Esophagus squamous epithelium (tissue), 5 donors: ENCODE data around the gene EVA1A. TPM values are rescaled to one million over a fixed set of nuclear protein-coding genes. Genes with fewer than 3 reads are reported as not detected.

ENCODE experiments used
- DNase-seq: peaks from one replicate; lab custom pipeline; 2025; lab: John Stamatoyannopoulos, UW
- H3K27ac ChIP-seq, 4 donors: fragments of 200-600 bp; sonication (generic); one replicate each; pipeline ENCODE4 v1.5.1; 2016 to 2019; ENCODE audit warnings: mild to moderate bottlenecking in 1 of 4
- H3K27me3 ChIP-seq, 4 donors: fragments of 200-600 bp; sonication (generic); 1 replicate in 3 of 4; 2 replicates in 1 of 4; pipeline versions ENCODE4 v1.5.1 to v1.6.0; 2017 to 2021; ENCODE audit warnings: antibody characterized with exemption in 1 of 4
- H3K36me3 ChIP-seq, 3 donors: fragments of 200-600 bp; sonication (generic); one replicate each; pipeline ENCODE4 v1.5.1; 2016 to 2019
- H3K4me1 ChIP-seq, 3 donors: fragments of 200-600 bp; sonication (generic); one replicate each; pipeline ENCODE4 v1.5.1; 2017 to 2019
- H3K4me3 ChIP-seq, 4 donors: fragments of 200-600 bp; sonication (generic); 1 replicate in 3 of 4; 2 replicates in 1 of 4; pipeline ENCODE4 v1.5.1; 2016 to 2019; ENCODE audit warnings: mild to moderate bottlenecking in 2 of 4, moderate library complexity in 1 of 4
- H3K9me3 ChIP-seq, 3 donors: fragments of 200-600 bp; sonication (generic); one replicate each; pipeline ENCODE4 v1.5.1; 2016 to 2019
- POLR2A ChIP-seq, 4 donors: fragments of 450-650 bp; IDR thresholded peaks; one replicate each; pipeline ENCODE4 v1.6.1; 2017; ENCODE audit warnings: antibody characterized with exemption in 4 of 4, mild to moderate bottlenecking in 4 of 4, moderate library complexity in 3 of 4
- WGBS, 2 donors: methylation state at CpG; one replicate each; pipeline ENCODE4 v1.1.5; 2018; 5-methylcytosine and 5-hydroxymethylcytosine counted together
- intact Hi-C: fragments of 100-400 bp; cut with DNase I; formaldehyde crosslinking; loops from one replicate; pipeline ENCODE4 v1.15.0; 2022
- total RNA-seq, 4 donors: library from RNA; depleted of rRNA; stranded (reverse); fragments of >200 nt; gene quantifications; one replicate each; pipeline ENCODE4 v1.1.0, GENCODE V29; 2016
- TF ChIP-seq, protein P1 (sequence below), 6 experiments: fragments of 450-650 bp in 4 of 6; fragments of 200-600 bp in 2 of 6; sonication (generic) in 2 of 6; IDR thresholded peaks; one replicate each; pipeline ENCODE4 v1.5.1; 2016 to 2019; ENCODE audit warnings: antibody characterized with exemption in 6 of 6, mild to moderate bottlenecking in 4 of 6, moderate library complexity in 4 of 6
- donor health status: DM: yes; HTN: yes; CAD: no.

EVA1A gene
- total RNA-seq, 4 donors from 2014 or later = 0.26 to 9.4 (median 2.3) TPM; not detected in 1

DNA sequence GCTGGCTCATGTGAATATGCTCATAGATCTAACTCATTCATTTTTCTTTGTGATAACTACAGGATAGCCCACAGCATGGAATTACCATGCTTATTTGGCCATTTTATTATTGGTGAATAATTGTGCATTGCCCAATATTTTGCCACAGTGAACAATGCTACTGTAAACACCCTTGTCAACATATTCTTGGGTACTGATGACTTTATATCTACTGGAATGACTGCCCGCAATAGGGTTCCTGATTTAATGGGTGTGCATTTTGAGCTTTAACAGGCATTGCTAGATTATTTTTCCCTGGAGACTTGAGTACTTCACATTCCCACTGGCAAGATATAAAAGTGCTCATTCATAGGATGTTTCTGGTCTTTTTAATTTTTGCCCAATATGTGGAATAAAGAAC lies 42.7 kb upstream of the EVA1A start:
- Histone ChIP-seq H3K27ac (no peak overlapping the region), H3K4me1 (peaks cover 0 to 12% (median 0%) of the 10 kb centered on the region in 3 donors), H3K9me3 (no peaks in the 10 kb centered on the region), H3K4me3 (no peak overlapping the region), H3K27me3 (peaks cover 0 to 52% (median 0%) of the 10 kb centered on the region in 4 donors), H3K36me3 (no peaks in the 10 kb centered on the region)
- intact Hi-C loops = no loop called here
- WGBS, 2 donors = 87 to 96% methylated on average over 1 of the region's 1 CpG
- TF ChIP-seq POLR2A (IDR thresholded peaks at IDR 0.05) = no peak
- TF ChIP-seq, protein P1, sequence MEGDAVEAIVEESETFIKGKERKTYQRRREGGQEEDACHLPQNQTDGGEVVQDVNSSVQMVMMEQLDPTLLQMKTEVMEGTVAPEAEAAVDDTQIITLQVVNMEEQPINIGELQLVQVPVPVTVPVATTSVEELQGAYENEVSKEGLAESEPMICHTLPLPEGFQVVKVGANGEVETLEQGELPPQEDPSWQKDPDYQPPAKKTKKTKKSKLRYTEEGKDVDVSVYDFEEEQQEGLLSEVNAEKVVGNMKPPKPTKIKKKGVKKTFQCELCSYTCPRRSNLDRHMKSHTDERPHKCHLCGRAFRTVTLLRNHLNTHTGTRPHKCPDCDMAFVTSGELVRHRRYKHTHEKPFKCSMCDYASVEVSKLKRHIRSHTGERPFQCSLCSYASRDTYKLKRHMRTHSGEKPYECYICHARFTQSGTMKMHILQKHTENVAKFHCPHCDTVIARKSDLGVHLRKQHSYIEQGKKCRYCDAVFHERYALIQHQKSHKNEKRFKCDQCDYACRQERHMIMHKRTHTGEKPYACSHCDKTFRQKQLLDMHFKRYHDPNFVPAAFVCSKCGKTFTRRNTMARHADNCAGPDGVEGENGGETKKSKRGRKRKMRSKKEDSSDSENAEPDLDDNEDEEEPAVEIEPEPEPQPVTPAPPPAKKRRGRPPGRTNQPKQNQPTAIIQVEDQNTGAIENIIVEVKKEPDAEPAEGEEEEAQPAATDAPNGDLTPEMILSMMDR (IDR thresholded peaks at IDR 0.05) = no peak
- no peak for DNase-seq

DNA sequence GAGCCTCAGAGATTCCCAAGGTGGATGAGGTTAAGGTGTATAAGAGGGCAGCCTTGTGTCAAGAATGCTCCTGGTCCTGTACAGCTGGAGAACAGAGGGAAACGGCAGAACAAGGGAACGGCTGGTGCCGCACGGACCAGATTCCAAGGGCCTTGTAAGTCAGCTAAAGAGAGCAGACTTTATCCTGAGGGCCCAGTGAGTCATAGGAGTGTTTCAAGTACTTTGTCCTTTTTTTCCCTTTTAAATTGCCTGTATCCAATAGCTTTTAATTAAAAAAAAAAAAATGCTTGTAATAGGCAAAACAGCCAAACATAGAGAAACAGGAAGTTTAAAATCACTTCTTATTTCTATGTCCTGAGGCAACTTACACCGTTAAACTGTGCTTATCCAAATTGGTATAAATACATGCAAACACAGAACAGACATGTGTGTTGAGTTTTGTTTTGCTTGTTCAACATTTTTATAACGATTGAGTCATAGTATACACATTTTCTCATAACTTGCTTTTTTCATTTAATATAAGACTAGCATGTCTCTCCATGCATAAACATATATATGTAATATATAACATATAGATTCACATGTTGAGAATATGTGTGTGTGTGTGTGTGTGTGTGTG lies 42.1 kb upstream of the EVA1A start:
- no peaks in the 10 kb centered on the region for H3K36me3 ChIP-seq

DNA sequence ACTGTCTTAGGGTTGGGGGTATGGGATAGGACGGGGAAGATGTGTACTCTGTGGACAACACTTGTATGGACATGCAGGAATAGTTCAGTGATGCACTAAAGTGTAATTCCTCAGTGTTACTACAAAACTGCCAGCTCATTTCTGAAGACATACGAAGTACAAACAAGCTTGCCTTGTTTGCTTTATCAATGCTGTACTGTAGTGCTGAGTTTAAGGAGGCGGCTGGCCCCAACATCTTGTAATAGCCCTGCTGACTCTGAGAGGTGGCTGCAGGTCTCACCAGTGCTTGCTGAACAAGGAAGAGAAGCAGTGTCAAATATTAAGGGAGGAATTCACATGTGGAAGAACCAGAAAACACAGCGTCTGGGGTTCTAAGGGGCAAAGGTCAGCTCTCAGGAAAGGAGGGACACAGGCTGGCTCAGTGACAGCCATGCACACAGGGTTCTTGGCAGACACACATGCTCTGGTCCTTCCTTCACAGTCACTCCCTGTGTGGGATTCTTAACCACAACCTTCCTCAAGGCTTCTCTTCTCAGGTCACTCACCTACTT lies 39.8 kb upstream of the EVA1A start:
- 51 to 65% methylated on average over 4 of the region's 4 CpGs for WGBS, 2 donors

More for the DNA sequence above, 42.1 kb upstream of the EVA1A start:
- Histone ChIP-seq H3K27ac (no peak overlapping the region), H3K4me3 (no peak overlapping the region), H3K4me1 (peaks cover 0 to 12% (median 0%) of the 10 kb centered on the region in 3 donors), H3K9me3 (no peaks in the 10 kb centered on the region), H3K27me3 (peaks cover 0 to 46% (median 0%) of the 10 kb centered on the region in 4 donors)
- TF ChIP-seq, protein P1 (IDR thresholded peaks at IDR 0.05) = no peak
- no peak for TF ChIP-seq POLR2A (IDR thresholded peaks at IDR 0.05)
- 27 to 35% methylated on average over 6 of the region's 6 CpGs for WGBS, 2 donors
- intact Hi-C loops = no loop called here
- no peak for DNase-seq

DNA sequence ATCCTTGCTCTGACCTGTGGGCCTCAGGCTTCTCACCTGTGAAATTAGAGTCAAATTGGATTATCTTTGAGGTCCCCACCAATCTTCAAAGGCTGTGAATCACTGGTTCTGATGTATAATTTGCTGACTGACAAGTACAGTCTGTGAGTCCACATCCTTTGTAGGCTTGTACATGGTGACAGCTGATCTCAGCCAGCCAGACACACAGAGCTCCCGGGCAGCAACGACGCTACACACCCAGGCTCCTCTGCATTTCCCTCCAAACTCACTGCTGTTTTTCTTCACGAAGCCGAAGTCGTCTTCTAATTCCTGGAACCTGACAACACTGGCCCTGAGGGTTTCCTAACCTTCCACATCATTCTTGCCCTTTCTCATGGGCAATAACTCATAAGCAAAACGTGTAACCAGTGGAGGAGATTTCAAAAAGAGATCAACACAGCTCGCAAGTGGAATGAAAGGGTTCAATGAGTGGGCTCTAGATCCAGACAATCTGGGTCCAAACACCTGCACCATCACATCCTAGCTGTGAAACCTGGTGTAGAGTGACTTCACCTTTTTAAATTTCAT lies 37.9 kb upstream of the EVA1A start:
- Histone ChIP-seq H3K4me3 (no peak overlapping the region), H3K36me3 (no peaks in the 10 kb centered on the region), H3K9me3 (no peaks in the 10 kb centered on the region), H3K27me3 (peaks cover 0 to 17% (median 0%) of the 10 kb centered on the region in 4 donors), H3K4me1 (no peaks in the 10 kb centered on the region), H3K27ac (no peak overlapping the region)
- no peak for DNase-seq
- WGBS, 2 donors = 85 to 98% methylated on average over 5 to 8 of the region's 8 CpGs
- TF ChIP-seq, protein P1 (IDR thresholded peaks at IDR 0.05) = no peak
- TF ChIP-seq POLR2A (IDR thresholded peaks at IDR 0.05) = no peak
- intact Hi-C loops = no loop called here

More for the DNA sequence above, 39.8 kb upstream of the EVA1A start:
- H3K4me1 ChIP-seq = no peaks in the 10 kb centered on the region
- DNase-seq = no peak
- intact Hi-C loops = no loop called here
- H3K27ac ChIP-seq = no peak overlapping the region
- H3K4me3 ChIP-seq = no peak overlapping the region
- H3K27me3 ChIP-seq = peaks cover 0 to 24% (median 0%) of the 10 kb centered on the region in 4 donors
- TF ChIP-seq POLR2A (IDR thresholded peaks at IDR 0.05) = no peak
- TF ChIP-seq, protein P1 (IDR thresholded peaks at IDR 0.05) = no peak
- H3K36me3 ChIP-seq = no peaks in the 10 kb centered on the region
- no peaks in the 10 kb centered on the region for H3K9me3 ChIP-seq

DNA sequence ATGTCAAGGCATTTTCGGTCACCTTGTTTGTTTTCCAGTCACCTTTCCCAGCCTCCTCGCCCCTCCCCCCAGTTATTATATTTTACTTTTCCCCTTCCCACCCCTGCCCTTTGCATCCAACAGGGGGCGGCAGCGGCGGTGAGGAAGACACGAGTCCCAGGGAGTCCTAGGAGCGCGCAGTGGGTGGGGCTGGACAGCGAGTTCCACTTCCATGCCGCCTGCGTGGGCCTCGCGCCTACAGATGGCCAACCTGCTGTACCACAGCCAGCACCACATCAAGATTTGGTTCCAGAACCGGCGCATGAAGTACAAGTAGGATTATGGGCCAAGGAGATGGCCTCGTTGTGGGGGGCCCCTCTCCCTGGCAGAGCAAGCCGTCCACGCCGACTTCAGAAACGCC lies 37.2 kb upstream of the EVA1A start:
- H3K4me1 ChIP-seq = no peaks in the 10 kb centered on the region
- H3K27ac ChIP-seq = no peak overlapping the region
- H3K36me3 ChIP-seq = no peaks in the 10 kb centered on the region
- no peaks in the 10 kb centered on the region for H3K9me3 ChIP-seq
- no peak overlapping the region for H3K4me3 ChIP-seq
- 91 to 95% methylated on average over 18 to 19 of the region's 20 CpGs for WGBS, 2 donors
- intact Hi-C loops = no loop called here
- TF ChIP-seq POLR2A (IDR thresholded peaks at IDR 0.05) = no peak
- TF ChIP-seq, protein P1 (IDR thresholded peaks at IDR 0.05) = no peak
- no peak for DNase-seq
- peaks cover 0 to 17% (median 0%) of the 10 kb centered on the region in 4 donors for H3K27me3 ChIP-seq
